HEK293 (cell line): ENCODE measurements around the gene PIGX.

Experiments used
- CTCF ChIA-PET: fragments of 350-600 bp; formaldehyde crosslinking; extraction: SDS; loops from one replicate; lab custom pipeline; 2021; ENCODE audit warnings: antibody characterized with exemption; lab: Yijun Ruan, JAX
- POLR2A ChIA-PET: fragments of 300-600 bp; formaldehyde crosslinking; extraction: SDS; loops from one replicate; lab custom pipeline; 2020; ENCODE audit warnings: antibody characterized with exemption, inconsistent platforms; lab: Yijun Ruan, JAX
- H3K27ac ChIP-seq: fragments of 200-500 bp; sonication (Bioruptor generic); 2 replicates; pipeline ENCODE4 v1.5.1; 2014; ENCODE audit warnings: low read depth, low read length, control low read depth, inconsistent platforms; ENCODE audit errors: extremely low read depth
- H3K36me3 ChIP-seq, 2 experiments: fragments of 200-500 bp in 1 of 2; sonication (Bioruptor generic) in 1 of 2; 1 replicate in 1 of 2; 2 replicates in 1 of 2; pipeline ENCODE4 v1.5.1; 2014 to 2017; ENCODE audit warnings: inconsistent platforms in 2 of 2, low read length in 2 of 2; ENCODE audit not compliant: control insufficient read depth in 2 of 2, insufficient read depth in 1 of 2
- H3K4me1 ChIP-seq: fragments of 200-500 bp; sonication (Bioruptor generic); 2 replicates; pipeline ENCODE4 v1.5.1; 2014; ENCODE audit warnings: mild to moderate bottlenecking, low read length, inconsistent platforms; ENCODE audit not compliant: control insufficient read depth, insufficient read depth
- H3K4me3 ChIP-seq: 2 replicates; pipeline ENCODE4 v1.5.1; 2011; ENCODE audit warnings: low read depth, mild to moderate bottlenecking, control low read depth, low read length, moderate library complexity
- H3K9me3 ChIP-seq: fragments of 200-500 bp; sonication (Bioruptor generic); 2 replicates; pipeline ENCODE4 v1.5.1; 2014; ENCODE audit warnings: low read depth, low read length, inconsistent platforms; ENCODE audit not compliant: control insufficient read depth, insufficient read depth
- GLIS2 ChIP-seq: fragments of 450-650 bp; formaldehyde crosslinking; IDR thresholded peaks from 2 replicates; pipeline ENCODE4 v1.5.1; 2016; ENCODE audit warnings: missing biosample characterization, missing genetic modification characterization
- PBX3 ChIP-seq: sonication (generic); formaldehyde crosslinking; IDR thresholded peaks from 2 replicates; pipeline ENCODE4 v1.8.1; 2022; ENCODE audit warnings: mild to moderate bottlenecking, moderate library complexity, missing genetic modification reagents
- PRDM2 ChIP-seq: fragments of 450-650 bp; formaldehyde crosslinking; IDR thresholded peaks from 2 replicates; pipeline ENCODE4 v1.5.1; 2016; ENCODE audit warnings: missing biosample characterization, missing genetic modification characterization, borderline replicate concordance
- ZBTB17 ChIP-seq: fragments of 450-650 bp; formaldehyde crosslinking; IDR thresholded peaks from 2 replicates; pipeline ENCODE4 v1.5.1; 2016; ENCODE audit warnings: missing biosample characterization, missing genetic modification characterization
- ZNF121 ChIP-seq: fragments of 450-650 bp; formaldehyde crosslinking; IDR thresholded peaks from 2 replicates; pipeline ENCODE4 v1.5.1; 2016; ENCODE audit warnings: missing biosample characterization, missing genetic modification characterization
- ZNF610 ChIP-seq: fragments of 450-650 bp; formaldehyde crosslinking; IDR thresholded peaks from 2 replicates; pipeline ENCODE4 v1.5.1; 2016; ENCODE audit warnings: missing biosample characterization, missing genetic modification characterization, borderline replicate concordance
- ZNF785 ChIP-seq: fragments of 450-650 bp; formaldehyde crosslinking; IDR thresholded peaks from 2 replicates; pipeline ENCODE4 v1.5.1; 2016; ENCODE audit warnings: missing biosample characterization, missing genetic modification characterization

PIGX gene

GRCh38 chr3:196782511-196782910 lies 70.3 kb downstream of the PIGX start:
- CTCF ChIA-PET, result no interaction called here

More at GRCh38 chr3:196782511-196782910, 70.3 kb downstream of the PIGX start:
- no peak overlapping the region for H3K4me3 ChIP-seq
- no peaks in the 10 kb centered on the region for H3K9me3 ChIP-seq
- H3K36me3 ChIP-seq, result peaks cover 0 to 25% of the 10 kb centered on the region in 2 experiments; a peak in 2 of 3 replicates
- POLR2A ChIA-PET, result no interaction called here
- peaks cover 1% of the 10 kb centered on the region; the same call in 1 of the 2 replicates for H3K4me1 ChIP-seq
- TF ChIP-seq ZNF610 (tag by site-specific recombination), result no peak
- no peak for TF ChIP-seq ZNF121 (tag by site-specific recombination)
- TF ChIP-seq ZBTB17 (tag by site-specific recombination), result no peak
- no peak for TF ChIP-seq GLIS2 (tag by site-specific recombination)
- TF ChIP-seq PBX3 (CRISPR knock-in tag), result no peak
- no peak for TF ChIP-seq PRDM2 (tag by site-specific recombination)
- TF ChIP-seq ZNF785 (tag by site-specific recombination), result no peak
- H3K27ac ChIP-seq, result no peak overlapping the region
